DOHH2 (cell line): ENCODE measurements around the gene MS4A6A.
A peak's percentile ranks its signal among the peaks of the same experiment; 100 is the strongest.
"Not testable (repeated sequence)": the region's sequence is repeated elsewhere in the genome, so short reads cannot be mapped to it uniquely, and the experiment has no call there.

Experiments
- H3F3A ChIP-seq: fragments of 200-600 bp; sonication (generic), shearing (Covaris generic); 2 replicates; pipeline ENCODE4 v1.6.0; 2016; ENCODE audit warnings: antibody characterized with exemption, mild to moderate bottlenecking; ENCODE audit not compliant: control insufficient read depth, insufficient read depth
- H3K27ac ChIP-seq: fragments of 200-600 bp; sonication (generic); 2 replicates; pipeline ENCODE4 v1.5.1; 2014; ENCODE audit warnings: low read depth, mild to moderate bottlenecking, low read length, moderate library complexity
- H3K27me3 ChIP-seq: fragments of 200-600 bp; sonication (generic); 2 replicates; pipeline ENCODE4 v1.6.1; 2014; ENCODE audit warnings: mild to moderate bottlenecking, low read length, mixed read lengths; ENCODE audit not compliant: control insufficient read depth
- H3K36me3 ChIP-seq: fragments of 200-600 bp; sonication (generic); 2 replicates; pipeline ENCODE4 v1.6.1; 2014; ENCODE audit warnings: mild to moderate bottlenecking, low read length, moderate library complexity, mixed read lengths; ENCODE audit not compliant: control insufficient read depth
- H3K4me1 ChIP-seq: fragments of 200-600 bp; sonication (generic); 2 replicates; pipeline ENCODE4 v1.6.1; 2014; ENCODE audit warnings: mild to moderate bottlenecking, low read length, mixed read lengths; ENCODE audit not compliant: control insufficient read depth
- H3K4me2 ChIP-seq: fragments of 200-600 bp; sonication (generic); 2 replicates; pipeline ENCODE4 v1.6.0; 2014; ENCODE audit warnings: mild to moderate bottlenecking, low read length, moderate library complexity
- H3K4me3 ChIP-seq: fragments of 200-600 bp; sonication (generic); 2 replicates; pipeline ENCODE4 v1.5.1; 2014; ENCODE audit warnings: mild to moderate bottlenecking, low read length, mixed read lengths
- H3K79me2 ChIP-seq: fragments of 200-600 bp; sonication (generic); 2 replicates; pipeline ENCODE4 v1.6.1; 2014; ENCODE audit warnings: mild to moderate bottlenecking, low read length, mixed read lengths; ENCODE audit not compliant: control insufficient read depth
- H3K9me2 ChIP-seq: fragments of 200-600 bp; sonication (generic); replicated peaks from 2 replicates; pipeline ENCODE4 v1.6.1; 2014; ENCODE audit warnings: mild to moderate bottlenecking, low read length, mixed read lengths; ENCODE audit not compliant: control insufficient read depth
- H3K9me3 ChIP-seq: fragments of 200-600 bp; sonication (generic); 2 replicates; pipeline ENCODE4 v1.6.1; 2014; ENCODE audit warnings: antibody characterized with exemption, low read length, mixed read lengths; ENCODE audit not compliant: control insufficient read depth, insufficient read depth
- H4K20me1 ChIP-seq: fragments of 200-600 bp; sonication (generic); 2 replicates; pipeline ENCODE4 v1.6.0; 2014; ENCODE audit warnings: low read depth, mild to moderate bottlenecking, antibody characterized with exemption, low read length, moderate library complexity; ENCODE audit not compliant: control insufficient read depth, insufficient read depth
- CTCF ChIP-seq: fragments of 200-600 bp; sonication (generic); IDR thresholded peaks from one replicate; pipeline ENCODE4 v1.5.1; 2014; ENCODE audit warnings: antibody characterized with exemption, mild to moderate bottlenecking, low read depth, low read length; ENCODE audit not compliant: poor library complexity, severe bottlenecking
- EZH2phosphoT487 ChIP-seq: fragments of 200-600 bp; sonication (generic); IDR thresholded peaks from 2 replicates; pipeline ENCODE4 v1.6.1; 2017; ENCODE audit warnings: borderline replicate concordance, mild to moderate bottlenecking, antibody characterized with exemption, low read length, moderate library complexity, mixed read lengths

Gene MS4A6A

GRCh38 chr11:60130496-60130895, 52.4 kb downstream of the MS4A6A start:
- Histone ChIP-seq H3K79me2 (no peaks in the 10 kb centered on the region), H3K4me3 (no peak overlapping the region), H3K4me2 (peak overlapping the region; percentile 36), H3K27ac (no peak overlapping the region), H3K4me1 (peaks cover 28% of the 10 kb centered on the region), H3K36me3 (no peaks in the 10 kb centered on the region), H3K9me2 (no peaks in the 10 kb centered on the region), H3K27me3 (no peaks in the 10 kb centered on the region), H3F3A (no peaks in the 10 kb centered on the region), H3K9me3 (peaks cover 4% of the 10 kb centered on the region; the same call in 1 of the 2 replicates), H4K20me1 (no peaks in the 10 kb centered on the region)
- TF ChIP-seq EZH2phosphoT487 (no peak), CTCF (peak; percentile 73)

DNA sequence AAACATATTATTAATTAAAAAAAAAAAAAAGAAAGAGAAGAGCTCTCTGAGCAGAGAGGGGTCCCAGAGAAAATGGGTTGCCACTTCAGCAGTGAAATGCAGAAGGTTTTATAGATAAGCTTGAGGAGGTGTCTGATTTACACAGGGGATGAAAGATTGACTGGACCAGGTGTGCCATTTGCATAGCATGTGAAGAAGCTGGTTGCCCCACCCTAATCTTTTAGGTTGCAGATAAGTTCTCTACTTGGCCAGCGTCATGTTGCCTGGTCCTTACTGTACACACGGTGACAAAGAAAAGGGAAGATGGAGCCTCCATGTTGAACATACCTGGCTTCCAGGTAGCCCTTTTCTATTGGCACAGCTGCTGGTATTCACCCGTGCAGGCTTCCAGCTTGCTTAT, 53.0 kb downstream of the MS4A6A start:
- Histone ChIP-seq H3K9me3 (peaks cover 4% of the 10 kb centered on the region; the same call in 1 of the 2 replicates), H3K4me3 (no peak overlapping the region), H3K27me3 (no peaks in the 10 kb centered on the region), H3K36me3 (no peaks in the 10 kb centered on the region), H3K79me2 (no peaks in the 10 kb centered on the region), H3K27ac (no peak overlapping the region), H3K9me2 (no peaks in the 10 kb centered on the region), H3K4me1 (peaks cover 34% of the 10 kb centered on the region), H3F3A (no peaks in the 10 kb centered on the region), H3K4me2 (peak overlapping the region; percentile 36; the same call in 1 of the 2 replicates), H4K20me1 (no peaks in the 10 kb centered on the region)
- no peak for TF ChIP-seq EZH2phosphoT487
- TF ChIP-seq CTCF = no peak

DNA sequence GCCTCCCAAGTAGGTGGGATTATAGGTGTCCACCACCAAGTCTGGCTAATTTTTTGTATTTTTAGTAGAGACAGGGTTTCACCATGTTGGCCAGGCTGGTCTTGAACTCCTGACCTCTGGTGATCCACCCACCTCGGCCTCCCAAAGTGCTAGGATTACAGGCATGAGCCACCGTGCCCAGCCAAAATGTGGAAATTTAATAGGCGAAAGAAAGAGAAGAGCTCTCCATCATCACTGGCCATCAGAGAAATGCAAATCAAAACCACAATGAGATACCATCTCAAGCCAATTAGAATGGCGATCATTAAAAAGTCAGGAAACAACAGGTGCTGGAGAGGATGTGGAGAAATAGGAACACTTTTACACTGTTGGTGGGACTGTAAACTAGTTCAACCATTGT, 54.0 kb downstream of the MS4A6A start:
- not testable (repeated sequence) for H3K79me2 ChIP-seq, H3K4me2 ChIP-seq, H3K27me3 ChIP-seq, H3K36me3 ChIP-seq, H3F3A ChIP-seq, H3K9me2 ChIP-seq, H3K27ac ChIP-seq, H3K4me3 ChIP-seq, H3K9me3 ChIP-seq, H4K20me1 ChIP-seq
- H3K4me1 ChIP-seq = peaks cover 44% of the 10 kb centered on the region

- no peaks in the 10 kb centered on the region for H3K9me3 ChIP-seq
- no peaks in the 10 kb centered on the region for H3K9me2 ChIP-seq
- H3K36me3 ChIP-seq = no peaks in the 10 kb centered on the region
- no peak overlapping the region for H3K4me3 ChIP-seq
- no peaks in the 10 kb centered on the region for H3F3A ChIP-seq
- no peak for TF ChIP-seq CTCF
- TF ChIP-seq EZH2phosphoT487 = no peak
- no peak overlapping the region for H3K27ac ChIP-seq
- H4K20me1 ChIP-seq = no peaks in the 10 kb centered on the region
- no peak overlapping the region for H3K4me2 ChIP-seq
- peaks cover 49% of the 10 kb centered on the region for H3K4me1 ChIP-seq
- no peaks in the 10 kb centered on the region for H3K27me3 ChIP-seq
- H3K79me2 ChIP-seq = no peaks in the 10 kb centered on the region
Measured at GRCh38 chr11:60128376-60128775, 54.5 kb downstream of the MS4A6A start.
